ENCODE results near the gene EDDM13. TPM values are rescaled to one million over a fixed set of nuclear protein-coding genes. Genes with fewer than 3 reads are reported as not detected.
"Not testable (repeated sequence)": the region's sequence is repeated elsewhere in the genome, so short reads cannot be mapped to it uniquely, and the experiment has no call there.

The EDDM13 gene
- total RNA-seq, 1 donor from 2014 or later = not detected

GRCh38 chr19:56253737-56254136 lies 18.8 kb upstream of the EDDM13 start:
- H4K20me1 ChIP-seq (ENCODE audit: low read depth) = no peaks in the 10 kb centered on the region
- no peak overlapping the region for H3K9ac ChIP-seq
- Mint-ChIP-seq H3K36me3 (no peaks in the 10 kb centered on the region), H3K4me1 (no peaks in the 10 kb centered on the region), H3K27ac (no peak overlapping the region), H3K4me3 (no peak overlapping the region), H3K27me3 (ENCODE audit: insufficient read depth, low read depth) (peaks cover 4% of the 10 kb centered on the region), H3K9me3 (peaks cover 13% of the 10 kb centered on the region)
- no peaks in the 10 kb centered on the region for H3K4me1 ChIP-seq
- H3K9me3 ChIP-seq (ENCODE audit: low read depth) = no peaks in the 10 kb centered on the region
- no peaks in the 10 kb centered on the region for H3K79me2 ChIP-seq (ENCODE audit: low read depth)
- DNase-seq (ENCODE audit: low spot score) = peak; percentile 56
- H3K4me2 ChIP-seq = no peak overlapping the region
- no peak overlapping the region for H2AFZ ChIP-seq (replicated peaks)
- no peaks in the 10 kb centered on the region for H3K36me3 ChIP-seq
- H3F3A ChIP-seq (ENCODE audit: low read depth) = no peaks in the 10 kb centered on the region
- H3K27me3 ChIP-seq = no peaks in the 10 kb centered on the region
- no peak overlapping the region for H3K27ac ChIP-seq
- no peak overlapping the region for H3K4me3 ChIP-seq
- TF ChIP-seq CTCF (IDR thresholded peaks at IDR 0.05) (peak; percentile 46), EZH2 (IDR thresholded peaks at IDR 0.05) (no peak)

DNA sequence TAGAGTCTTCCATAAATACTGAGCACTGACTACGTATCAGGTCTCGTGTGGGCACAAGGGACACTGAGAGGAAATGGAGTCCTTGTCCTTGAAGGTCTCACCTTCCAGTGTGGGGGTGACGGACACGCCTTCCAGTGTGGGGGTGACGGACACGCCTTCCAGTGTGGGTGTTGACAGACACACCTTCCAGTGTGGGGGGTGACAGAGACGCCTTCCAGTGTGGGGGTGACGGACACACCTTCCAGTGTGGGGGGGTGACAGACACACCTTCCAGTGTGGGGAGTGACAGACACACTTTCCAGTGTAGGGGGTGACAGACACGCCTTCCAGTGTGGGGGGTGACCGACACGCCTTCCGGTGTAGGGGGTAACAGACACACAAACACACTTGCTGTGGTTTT lies 14.3 kb upstream of the EDDM13 start:
- Histone ChIP-seq H3F3A (ENCODE audit: low read depth) (no peaks in the 10 kb centered on the region), H2AFZ (replicated peaks) (no peak overlapping the region), H3K4me3 (no peak overlapping the region), H3K9ac (no peak overlapping the region), H3K4me2 (no peak overlapping the region), H3K9me3 (ENCODE audit: low read depth) (no peaks in the 10 kb centered on the region), H3K79me2 (ENCODE audit: low read depth) (no peaks in the 10 kb centered on the region), H3K27me3 (no peaks in the 10 kb centered on the region), H3K27ac (no peak overlapping the region), H4K20me1 (ENCODE audit: low read depth) (no peaks in the 10 kb centered on the region), H3K4me1 (no peaks in the 10 kb centered on the region), H3K36me3 (no peaks in the 10 kb centered on the region)
- Mint-ChIP-seq H3K27me3 (ENCODE audit: insufficient read depth, low read depth) (no peaks in the 10 kb centered on the region), H3K4me3 (no peak overlapping the region), H3K9me3 (no peaks in the 10 kb centered on the region), H3K36me3 (no peaks in the 10 kb centered on the region), H3K27ac (no peak overlapping the region), H3K4me1 (no peaks in the 10 kb centered on the region)
- TF ChIP-seq EZH2phosphoT487 (IDR thresholded peaks at IDR 0.05) (no peak), CTCF (IDR thresholded peaks at IDR 0.05) (no peak), EZH2 (IDR thresholded peaks at IDR 0.05) (no peak)
- DNase-seq (ENCODE audit: low spot score) = no peak

DNA sequence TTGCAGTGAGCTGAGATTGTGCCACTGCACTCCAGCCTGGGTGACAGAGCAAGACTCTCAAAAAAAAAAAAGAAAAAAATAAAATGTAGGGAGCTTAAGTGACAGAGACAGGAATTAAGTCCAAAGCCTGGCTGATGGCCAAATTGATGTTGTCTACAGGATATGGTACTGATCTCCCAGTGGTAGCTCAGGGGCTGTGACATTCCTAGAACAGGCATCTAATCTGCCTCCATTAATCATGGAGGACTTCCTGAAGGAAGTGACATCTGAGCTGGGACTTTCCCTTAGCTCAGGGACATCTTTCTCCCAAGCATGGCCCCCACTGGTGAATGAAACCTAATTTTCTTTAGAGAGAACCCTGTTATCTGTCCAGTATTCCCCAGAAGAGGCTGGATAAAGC lies 11.4 kb upstream of the EDDM13 start:
- Mint-ChIP-seq H3K4me3 (no peak overlapping the region), H3K27me3 (ENCODE audit: insufficient read depth, low read depth) (no peaks in the 10 kb centered on the region), H3K9me3 (no peaks in the 10 kb centered on the region), H3K4me1 (no peaks in the 10 kb centered on the region), H3K27ac (no peak overlapping the region), H3K36me3 (no peaks in the 10 kb centered on the region)
- Histone ChIP-seq H3K4me1 (no peaks in the 10 kb centered on the region), H3K27me3 (no peaks in the 10 kb centered on the region), H3K27ac (no peak overlapping the region), H3K4me2 (no peak overlapping the region), H3K9ac (no peak overlapping the region), H3K36me3 (no peaks in the 10 kb centered on the region), H3K9me3 (ENCODE audit: low read depth) (no peaks in the 10 kb centered on the region), H3K4me3 (no peak overlapping the region), H3K79me2 (ENCODE audit: low read depth) (no peaks in the 10 kb centered on the region), H3F3A (ENCODE audit: low read depth) (no peaks in the 10 kb centered on the region), H2AFZ (replicated peaks) (no peak overlapping the region), H4K20me1 (ENCODE audit: low read depth) (no peaks in the 10 kb centered on the region)
- DNase-seq (ENCODE audit: low spot score) = no peak
- TF ChIP-seq CTCF (IDR thresholded peaks at IDR 0.05) (no peak), EZH2phosphoT487 (IDR thresholded peaks at IDR 0.05) (no peak), EZH2 (IDR thresholded peaks at IDR 0.05) (no peak)

GRCh38 chr19:56261932-56262331 lies 10.6 kb upstream of the EDDM13 start:
- H3K4me1 Mint-ChIP-seq; H3K4me2 ChIP-seq; DNase-seq (ENCODE audit: low spot score); H3K27ac ChIP-seq; H3K36me3 ChIP-seq; H3F3A ChIP-seq (ENCODE audit: low read depth); H3K4me3 ChIP-seq; H3K9me3 Mint-ChIP-seq; H3K9ac ChIP-seq; H3K4me1 ChIP-seq; H3K9me3 ChIP-seq (ENCODE audit: low read depth); H3K27ac Mint-ChIP-seq; H3K36me3 Mint-ChIP-seq; H3K27me3 Mint-ChIP-seq (ENCODE audit: insufficient read depth, low read depth); H3K27me3 ChIP-seq; H3K79me2 ChIP-seq (ENCODE audit: low read depth); H4K20me1 ChIP-seq (ENCODE audit: low read depth); H3K4me3 Mint-ChIP-seq; H2AFZ ChIP-seq (replicated peaks): not testable (repeated sequence)
